ENCODE results near the gene HOXA11.

The HOXA11 gene

GRCh38 chr7:27189997-27190748, 5.1 kb upstream of the HOXA11 start:
- Histone ChIP-seq H3K9me3 (ENCODE audit: control insufficient read depth, low read length) (no peaks in the 10 kb centered on the region), H3K27ac (no peak overlapping the region), H3K9ac (no peak overlapping the region), H3K4me1 (no peaks in the 10 kb centered on the region), H3K4me3 (ENCODE audit: low read depth, low read length) (no peak overlapping the region), H3K36me3 (ENCODE audit: control insufficient read depth, insufficient read depth, low read length) (no peaks in the 10 kb centered on the region), H3K4me2 (ENCODE audit: low read length) (no peak overlapping the region), H3K79me2 (no peaks in the 10 kb centered on the region), H3K27me3 (ENCODE audit: control insufficient read depth, insufficient read depth, low read length) (peaks cover 33% of the 10 kb centered on the region), H2AFZ (no peak overlapping the region)
- TF ChIP-seq CTCF (IDR thresholded peaks at IDR 0.05): no peak

GRCh38 chr7:27189295-27189996, 4.4 kb upstream of the HOXA11 start:
- no peaks in the 10 kb centered on the region for H3K4me1 ChIP-seq
- peaks cover 40% of the 10 kb centered on the region for H3K27me3 ChIP-seq (ENCODE audit: control insufficient read depth, insufficient read depth, low read length)
- H3K9me3 ChIP-seq (ENCODE audit: control insufficient read depth, low read length): no peaks in the 10 kb centered on the region
- no peak overlapping the region for H2AFZ ChIP-seq
- H3K27ac ChIP-seq: no peak overlapping the region
- no peak overlapping the region for H3K9ac ChIP-seq
- TF ChIP-seq CTCF (IDR thresholded peaks at IDR 0.05): no peak
- no peak overlapping the region for H3K4me3 ChIP-seq (ENCODE audit: low read depth, low read length)
- H3K79me2 ChIP-seq: no peaks in the 10 kb centered on the region
- no peaks in the 10 kb centered on the region for H3K36me3 ChIP-seq (ENCODE audit: control insufficient read depth, insufficient read depth, low read length)
- H3K4me2 ChIP-seq (ENCODE audit: low read length): no peak overlapping the region

GRCh38 chr7:27188386-27189294, 3.6 kb upstream of the HOXA11 start:
- no peak overlapping the region for H3K4me3 ChIP-seq (ENCODE audit: low read depth, low read length)
- H3K27me3 ChIP-seq (ENCODE audit: control insufficient read depth, insufficient read depth, low read length): peaks cover 40% of the 10 kb centered on the region
- H3K27ac ChIP-seq: no peak overlapping the region
- H3K9me3 ChIP-seq (ENCODE audit: control insufficient read depth, low read length): no peaks in the 10 kb centered on the region
- H3K36me3 ChIP-seq (ENCODE audit: control insufficient read depth, insufficient read depth, low read length): no peaks in the 10 kb centered on the region
- no peak overlapping the region for H3K4me2 ChIP-seq (ENCODE audit: low read length)
- H3K4me1 ChIP-seq: no peaks in the 10 kb centered on the region
- H3K9ac ChIP-seq: no peak overlapping the region
- H3K79me2 ChIP-seq: no peaks in the 10 kb centered on the region
- TF ChIP-seq CTCF (IDR thresholded peaks at IDR 0.05): no peak
- peak overlapping the region; percentile 22 for H2AFZ ChIP-seq

GRCh38 chr7:27187475-27188385, 2.7 kb upstream of the HOXA11 start:
- Histone ChIP-seq H2AFZ (no peak overlapping the region), H3K9me3 (ENCODE audit: control insufficient read depth, low read length) (no peaks in the 10 kb centered on the region), H3K4me2 (ENCODE audit: low read length) (no peak overlapping the region), H3K79me2 (no peaks in the 10 kb centered on the region), H3K4me1 (no peaks in the 10 kb centered on the region), H3K27me3 (ENCODE audit: control insufficient read depth, insufficient read depth, low read length) (peaks cover 40% of the 10 kb centered on the region), H3K36me3 (ENCODE audit: control insufficient read depth, insufficient read depth, low read length) (no peaks in the 10 kb centered on the region), H3K9ac (no peak overlapping the region), H3K27ac (no peak overlapping the region), H3K4me3 (ENCODE audit: low read depth, low read length) (no peak overlapping the region)
- TF ChIP-seq CTCF (IDR thresholded peaks at IDR 0.05): no peak

All from parathyroid adenoma (tissue), 2 donors.